Loucy (cell line): Measurements from ENCODE around the gene ZBTB34.

Experiments used
- H2AFZ ChIP-seq: fragments of 200-600 bp; sonication (generic); 2 replicates; pipeline ENCODE4 v1.6.0; 2016; ENCODE audit warnings: antibody characterized with exemption, mild to moderate bottlenecking, low read length, moderate library complexity
- H3F3A ChIP-seq: fragments of 200-600 bp; 2 replicates; pipeline ENCODE4 v1.6.0; 2016; ENCODE audit warnings: antibody characterized with exemption, low read depth, mild to moderate bottlenecking
- H3K27me3 ChIP-seq: fragments of 200-600 bp; sonication (generic); 2 replicates; pipeline ENCODE4 v1.6.1; 2014; ENCODE audit warnings: low read length, mild to moderate bottlenecking; ENCODE audit not compliant: insufficient read depth, poor library complexity, severe bottlenecking
- H3K36me3 ChIP-seq: fragments of 200-600 bp; sonication (generic); 2 replicates; pipeline ENCODE4 v1.6.1; 2016; ENCODE audit warnings: low read length; ENCODE audit not compliant: insufficient read depth
- H3K4me1 ChIP-seq: fragments of 200-600 bp; sonication (generic); 2 replicates; pipeline ENCODE4 v1.5.1; 2014; ENCODE audit warnings: low read length, mild to moderate bottlenecking; ENCODE audit not compliant: insufficient read depth, poor library complexity, severe bottlenecking
- H3K4me2 ChIP-seq: fragments of 200-600 bp; sonication (generic); 2 replicates; pipeline ENCODE4 v1.6.0; 2014; ENCODE audit warnings: antibody characterized with exemption, low read length, low read depth, mild to moderate bottlenecking; ENCODE audit not compliant: poor library complexity, severe bottlenecking
- H3K4me3 ChIP-seq: fragments of 200-600 bp; sonication (generic); 2 replicates; pipeline ENCODE4 v1.5.1; 2014; ENCODE audit warnings: low read length, mild to moderate bottlenecking, mixed read lengths; ENCODE audit not compliant: poor library complexity, severe bottlenecking
- H3K79me2 ChIP-seq: fragments of 200-600 bp; sonication (generic); 2 replicates; pipeline ENCODE4 v1.6.1; 2014; ENCODE audit warnings: low read length; ENCODE audit not compliant: insufficient read depth
- H3K9ac ChIP-seq: fragments of 200-600 bp; sonication (generic); 2 replicates; pipeline ENCODE4 v1.6.0; 2014; ENCODE audit warnings: mild to moderate bottlenecking, low read depth, low read length, moderate library complexity; ENCODE audit not compliant: poor library complexity, severe bottlenecking
- H3K9me2 ChIP-seq: fragments of 200-600 bp; sonication (generic); replicated peaks from 2 replicates; pipeline ENCODE4 v1.6.1; 2016; ENCODE audit warnings: low read depth, low read length, mixed read lengths
- H3K9me3 ChIP-seq: fragments of 200-600 bp; sonication (generic); 2 replicates; pipeline ENCODE4 v1.6.1; 2014; ENCODE audit warnings: mild to moderate bottlenecking, antibody characterized with exemption, low read length, low read depth; ENCODE audit not compliant: insufficient read depth
- H4K20me1 ChIP-seq: fragments of 200-600 bp; sonication (generic); 2 replicates; pipeline ENCODE4 v1.6.0; 2014; ENCODE audit warnings: antibody characterized with exemption, low read length, mild to moderate bottlenecking; ENCODE audit not compliant: insufficient read depth, poor library complexity, severe bottlenecking
- EZH2phosphoT487 ChIP-seq: fragments of 200-600 bp; IDR thresholded peaks from 2 replicates; pipeline ENCODE4 v1.6.1; 2018; ENCODE audit warnings: antibody characterized with exemption, mild to moderate bottlenecking, moderate library complexity, borderline replicate concordance
- TF ChIP-seq, protein P1 (sequence below): fragments of 200-600 bp; sonication (generic); conservative IDR thresholded peaks from 2 replicates; pipeline ENCODE4 v1.5.1; 2014; ENCODE audit warnings: mild to moderate bottlenecking, antibody characterized with exemption, low read length

Gene ZBTB34

DNA sequence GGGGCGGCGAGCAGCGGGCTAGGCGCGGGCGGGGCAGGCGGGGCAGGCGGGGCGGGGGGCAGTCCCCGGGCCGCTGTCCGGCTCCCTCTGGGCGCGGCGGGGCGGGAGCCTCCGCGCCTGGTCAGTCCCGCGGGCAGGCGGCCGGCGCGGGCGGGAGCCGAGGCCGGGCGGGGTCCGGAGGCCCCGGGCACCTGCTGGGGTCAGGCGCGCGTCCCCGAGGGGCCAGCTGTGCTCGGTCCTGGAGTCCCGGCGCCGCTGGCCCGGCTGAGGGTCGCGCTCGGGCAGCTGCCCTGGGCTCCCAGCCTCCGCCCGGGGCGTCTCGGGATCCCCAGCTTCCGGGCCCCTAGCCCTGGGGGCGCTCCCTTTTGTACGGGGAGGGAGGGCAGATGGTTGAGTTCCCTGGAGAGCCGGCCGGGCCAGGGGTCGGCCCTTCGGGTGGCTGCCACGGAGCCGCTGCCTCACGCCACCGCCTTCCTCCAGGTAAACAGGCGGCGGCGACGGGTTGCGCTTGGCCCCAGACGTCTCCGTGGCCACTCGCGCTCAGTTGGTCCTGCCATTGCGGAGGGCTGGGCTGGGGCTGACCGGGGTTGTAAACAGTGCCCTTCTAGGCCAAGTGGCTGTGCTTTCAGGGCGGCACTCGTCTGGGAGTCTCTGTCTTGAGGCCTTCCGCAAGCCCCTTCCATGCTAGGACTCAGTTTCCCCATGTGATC lies 473 bp downstream of the ZBTB34 start:
- peaks cover 14% of the 10 kb centered on the region for H4K20me1 ChIP-seq
- H2AFZ ChIP-seq = peak overlapping the region; percentile 74
- peak overlapping the region; percentile 75 for H3K9ac ChIP-seq
- no peaks in the 10 kb centered on the region for H3K27me3 ChIP-seq
- TF ChIP-seq, protein P1, sequence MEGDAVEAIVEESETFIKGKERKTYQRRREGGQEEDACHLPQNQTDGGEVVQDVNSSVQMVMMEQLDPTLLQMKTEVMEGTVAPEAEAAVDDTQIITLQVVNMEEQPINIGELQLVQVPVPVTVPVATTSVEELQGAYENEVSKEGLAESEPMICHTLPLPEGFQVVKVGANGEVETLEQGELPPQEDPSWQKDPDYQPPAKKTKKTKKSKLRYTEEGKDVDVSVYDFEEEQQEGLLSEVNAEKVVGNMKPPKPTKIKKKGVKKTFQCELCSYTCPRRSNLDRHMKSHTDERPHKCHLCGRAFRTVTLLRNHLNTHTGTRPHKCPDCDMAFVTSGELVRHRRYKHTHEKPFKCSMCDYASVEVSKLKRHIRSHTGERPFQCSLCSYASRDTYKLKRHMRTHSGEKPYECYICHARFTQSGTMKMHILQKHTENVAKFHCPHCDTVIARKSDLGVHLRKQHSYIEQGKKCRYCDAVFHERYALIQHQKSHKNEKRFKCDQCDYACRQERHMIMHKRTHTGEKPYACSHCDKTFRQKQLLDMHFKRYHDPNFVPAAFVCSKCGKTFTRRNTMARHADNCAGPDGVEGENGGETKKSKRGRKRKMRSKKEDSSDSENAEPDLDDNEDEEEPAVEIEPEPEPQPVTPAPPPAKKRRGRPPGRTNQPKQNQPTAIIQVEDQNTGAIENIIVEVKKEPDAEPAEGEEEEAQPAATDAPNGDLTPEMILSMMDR = no peak
- no peak for TF ChIP-seq EZH2phosphoT487
- peaks cover 43% of the 10 kb centered on the region for H3K79me2 ChIP-seq
- no peaks in the 10 kb centered on the region for H3K36me3 ChIP-seq
- peak overlapping the region; percentile 87 for H3K4me2 ChIP-seq
- H3K4me3 ChIP-seq = peak overlapping the region; percentile 96
- no peaks in the 10 kb centered on the region for H3K9me3 ChIP-seq
- no peaks in the 10 kb centered on the region for H3F3A ChIP-seq
- no peaks in the 10 kb centered on the region for H3K9me2 ChIP-seq
- H3K4me1 ChIP-seq = peaks cover 38% of the 10 kb centered on the region

DNA sequence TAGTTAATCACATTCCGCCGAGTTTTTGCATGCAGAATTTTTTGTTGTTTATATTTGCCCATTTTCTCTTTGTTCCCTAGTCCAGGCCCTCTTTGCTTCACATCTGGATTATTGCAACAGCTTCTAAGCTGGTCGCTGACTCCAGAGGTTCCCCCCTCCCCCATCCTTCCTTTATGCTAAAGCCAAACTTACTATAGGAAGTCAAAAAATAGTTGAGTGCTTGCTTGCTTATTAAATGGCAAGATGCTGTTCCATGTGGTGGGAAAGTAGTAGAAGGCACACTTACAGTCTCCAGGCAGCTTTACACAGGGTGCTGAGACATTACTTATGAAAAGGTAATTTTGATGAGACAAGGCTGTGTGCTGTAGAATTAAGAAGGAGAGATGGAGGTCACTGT lies 1.3 kb downstream of the ZBTB34 start:
- no peaks in the 10 kb centered on the region for H3K9me2 ChIP-seq
- no peaks in the 10 kb centered on the region for H3K36me3 ChIP-seq
- H3K4me2 ChIP-seq = peak overlapping the region; percentile 87
- H4K20me1 ChIP-seq = peaks cover 14% of the 10 kb centered on the region
- H3K79me2 ChIP-seq = peaks cover 51% of the 10 kb centered on the region
- peak overlapping the region; percentile 75 for H3K9ac ChIP-seq
- peaks cover 38% of the 10 kb centered on the region for H3K4me1 ChIP-seq
- no peaks in the 10 kb centered on the region for H3F3A ChIP-seq
- TF ChIP-seq EZH2phosphoT487 = no peak
- TF ChIP-seq, protein P1 = no peak
- H3K27me3 ChIP-seq = no peaks in the 10 kb centered on the region
- peak overlapping the region; percentile 96 for H3K4me3 ChIP-seq
- no peaks in the 10 kb centered on the region for H3K9me3 ChIP-seq
- H2AFZ ChIP-seq = peak overlapping the region; percentile 74; the same call in 1 of the 2 replicates

DNA sequence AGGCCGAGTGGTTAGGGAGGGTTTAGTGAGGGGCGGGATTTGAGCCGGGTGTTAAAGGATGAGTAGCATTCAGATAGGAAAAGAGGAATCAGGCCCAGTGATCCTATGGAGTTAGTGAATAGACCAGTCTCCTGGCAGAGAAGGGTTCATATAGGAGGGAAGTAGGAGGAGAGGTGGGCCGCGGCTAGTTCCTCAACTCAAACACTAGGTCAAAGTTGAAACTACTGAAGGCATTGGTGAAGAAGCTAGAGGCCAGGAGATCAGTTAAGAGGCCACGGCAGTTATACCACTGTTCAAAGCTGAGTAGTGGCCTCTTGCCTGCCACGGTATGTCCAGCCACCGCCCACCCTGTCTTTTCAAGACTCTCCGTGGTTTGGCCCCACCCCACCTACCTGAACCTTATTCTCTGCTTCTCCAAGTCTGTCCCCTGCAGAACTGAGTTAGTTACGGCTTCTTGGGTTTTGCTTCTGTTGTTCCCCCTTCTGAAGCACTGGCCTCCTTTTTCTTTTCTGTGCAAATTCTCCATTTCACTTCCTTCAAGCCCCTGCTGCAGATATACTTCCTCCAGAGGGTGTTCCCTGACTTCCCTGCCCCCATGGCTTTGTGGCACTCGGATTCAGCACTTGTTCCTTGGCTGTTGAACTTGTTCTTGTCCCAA lies 1.8 kb downstream of the ZBTB34 start:
- H3K4me1 ChIP-seq = peaks cover 38% of the 10 kb centered on the region
- H3K79me2 ChIP-seq = peaks cover 55% of the 10 kb centered on the region
- H3K9me2 ChIP-seq = no peaks in the 10 kb centered on the region
- no peaks in the 10 kb centered on the region for H3K27me3 ChIP-seq
- no peaks in the 10 kb centered on the region for H3K36me3 ChIP-seq
- H3K4me3 ChIP-seq = peak overlapping the region; percentile 96
- peak overlapping the region; percentile 87 for H3K4me2 ChIP-seq
- no peak overlapping the region for H2AFZ ChIP-seq
- TF ChIP-seq, protein P1 = no peak
- TF ChIP-seq EZH2phosphoT487 = no peak
- peaks cover 14% of the 10 kb centered on the region for H4K20me1 ChIP-seq
- H3K9ac ChIP-seq = peak overlapping the region; percentile 75
- no peaks in the 10 kb centered on the region for H3F3A ChIP-seq
- H3K9me3 ChIP-seq = no peaks in the 10 kb centered on the region
